Measurements from ENCODE around the gene CCS.

Gene CCS

DNA sequence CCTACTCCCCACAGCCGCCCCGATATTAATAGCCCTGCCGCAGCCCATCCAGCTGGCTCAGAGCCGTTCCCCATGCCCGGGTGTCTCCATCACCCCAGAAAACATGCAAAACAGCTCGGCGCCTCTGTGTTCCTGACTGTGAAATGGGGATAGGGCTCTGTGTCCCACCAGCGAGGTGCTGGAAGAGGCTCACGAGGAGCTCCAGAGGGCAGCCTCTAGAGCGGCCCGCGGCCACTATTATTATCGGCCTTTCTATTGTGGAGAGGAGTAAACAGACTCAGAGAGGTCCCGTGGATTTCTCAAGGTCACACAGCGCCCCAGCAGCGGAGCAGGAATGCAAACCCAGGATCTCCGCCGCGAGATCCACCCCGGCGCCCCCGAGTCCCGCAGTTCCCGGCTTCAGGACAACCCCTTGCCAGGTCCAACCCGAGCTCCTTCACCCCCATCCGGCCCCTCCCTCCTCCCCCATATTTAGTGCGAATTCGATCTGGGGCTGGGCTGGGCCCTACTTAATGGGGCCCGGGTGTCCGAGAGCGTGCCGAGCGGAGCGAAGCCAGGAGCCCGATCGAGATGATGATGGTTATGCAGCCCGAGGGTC, 46.5 kb upstream of the CCS start, which contains the start of gene ACTN3:
TSS of gene ACTN3 (plus strand) at position 536 of the 598 bp plus-strand sequence. CDS start at position 571, 35 bp downstream.
- POLR2A ChIA-PET = interaction anchor here (0.7 to 1.4 kb wide), 10 partner anchors 12 to 131 kb away, joined by 3 to 6 read pairs (median 4); partner anchors contain the start of genes CTSF, DPP3, RBM14 and RBM4B
- DNase-seq (ENCODE audit: extremely low spot score) = no peak
- TF ChIP-seq FOXM1 (IDR thresholded peaks at IDR 0.05; ENCODE audit: borderline replicate concordance) = peak; percentile 34; the same call in 1 of the 2 replicates
- no peak for TF ChIP-seq ZNF384 (IDR thresholded peaks at IDR 0.05)
- TF ChIP-seq HDGF (IDR thresholded peaks at IDR 0.05; ENCODE audit: borderline replicate concordance) = no peak
- TF ChIP-seq SP1 (IDR thresholded peaks at IDR 0.05) = no peak
- CTCF ChIA-PET = interaction anchor here (1.3 kb wide), 1 partner anchor 132 kb away, joined by 7 read pairs; no protein-coding TSS in a partner anchor

DNA sequence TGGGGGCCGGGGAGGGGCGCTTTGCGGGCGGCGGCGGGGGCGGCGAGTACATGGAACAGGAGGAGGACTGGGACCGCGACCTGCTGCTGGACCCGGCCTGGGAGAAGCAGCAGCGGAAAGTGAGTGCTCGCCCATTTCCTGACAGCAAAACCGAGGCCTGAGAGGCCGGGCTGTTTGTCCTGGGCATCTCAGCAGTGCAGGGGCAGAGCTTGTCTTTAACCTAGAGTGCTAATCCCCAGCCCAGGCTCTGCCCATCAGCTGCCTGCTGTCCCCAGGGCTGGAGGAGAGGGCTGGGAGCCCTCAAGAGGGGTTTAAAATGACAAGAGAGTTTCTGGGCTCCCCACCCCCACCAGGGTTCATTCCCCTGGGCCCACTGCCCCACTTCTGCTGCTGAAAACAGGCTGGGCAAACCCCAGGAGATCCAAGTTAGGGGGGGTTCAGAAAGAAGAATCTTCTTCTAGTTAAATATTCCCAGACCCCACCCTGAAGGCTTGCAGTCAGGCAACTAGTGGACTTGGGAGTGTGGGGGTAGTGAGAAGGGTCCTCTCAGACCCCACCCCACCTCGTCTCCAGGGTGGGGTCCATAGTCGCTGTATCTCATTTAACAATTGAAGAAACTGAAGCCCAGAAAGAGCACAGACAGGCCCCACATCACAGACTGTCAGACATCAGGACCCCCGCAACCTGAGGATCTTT, 45.9 kb upstream of the CCS start:
- DNase-seq (ENCODE audit: extremely low spot score) = no peak
- CTCF ChIA-PET = no interaction called here

DNA sequence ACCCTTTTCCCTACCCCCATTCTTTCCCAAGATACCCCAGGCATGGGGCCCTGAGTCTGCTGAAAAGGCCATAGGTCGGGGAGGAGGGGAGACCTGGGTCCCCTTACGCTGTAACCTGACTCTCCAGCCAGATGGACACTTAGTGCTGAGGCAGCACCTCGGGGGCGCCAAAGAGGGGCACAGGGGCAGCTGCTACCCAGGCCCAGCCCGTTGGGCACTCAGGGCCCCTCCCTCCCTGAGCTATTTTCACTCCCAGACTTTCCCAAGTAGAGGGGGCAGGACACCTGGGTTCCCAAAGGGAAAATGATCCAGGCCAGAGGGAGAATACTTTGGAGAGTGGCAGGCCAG, 45.3 kb upstream of the CCS start:
- CTCF ChIA-PET = no interaction called here
- POLR2A ChIA-PET = no interaction called here

More for the DNA sequence above, 45.9 kb upstream of the CCS start:
- POLR2A ChIA-PET = interaction anchor here (1.1 kb wide), 1 partner anchor 69 kb away, joined by 6 read pairs; the partner anchor contains the start of gene RBM14
- TF ChIP-seq HDGF (IDR thresholded peaks at IDR 0.05; ENCODE audit: borderline replicate concordance) (no peak), NFRKB (IDR thresholded peaks at IDR 0.05) (no peak), BHLHE40 (IDR thresholded peaks at IDR 0.05; ENCODE audit: borderline replicate concordance) (no peak), FOXK2 (IDR thresholded peaks at IDR 0.05) (no peak), SUZ12 (IDR thresholded peaks at IDR 0.05) (no peak)
- TF ChIP-seq, protein P1, sequence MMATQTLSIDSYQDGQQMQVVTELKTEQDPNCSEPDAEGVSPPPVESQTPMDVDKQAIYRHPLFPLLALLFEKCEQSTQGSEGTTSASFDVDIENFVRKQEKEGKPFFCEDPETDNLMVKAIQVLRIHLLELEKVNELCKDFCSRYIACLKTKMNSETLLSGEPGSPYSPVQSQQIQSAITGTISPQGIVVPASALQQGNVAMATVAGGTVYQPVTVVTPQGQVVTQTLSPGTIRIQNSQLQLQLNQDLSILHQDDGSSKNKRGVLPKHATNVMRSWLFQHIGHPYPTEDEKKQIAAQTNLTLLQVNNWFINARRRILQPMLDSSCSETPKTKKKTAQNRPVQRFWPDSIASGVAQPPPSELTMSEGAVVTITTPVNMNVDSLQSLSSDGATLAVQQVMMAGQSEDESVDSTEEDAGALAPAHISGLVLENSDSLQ (IDR thresholded peaks at IDR 0.05) = no peak

DNA sequence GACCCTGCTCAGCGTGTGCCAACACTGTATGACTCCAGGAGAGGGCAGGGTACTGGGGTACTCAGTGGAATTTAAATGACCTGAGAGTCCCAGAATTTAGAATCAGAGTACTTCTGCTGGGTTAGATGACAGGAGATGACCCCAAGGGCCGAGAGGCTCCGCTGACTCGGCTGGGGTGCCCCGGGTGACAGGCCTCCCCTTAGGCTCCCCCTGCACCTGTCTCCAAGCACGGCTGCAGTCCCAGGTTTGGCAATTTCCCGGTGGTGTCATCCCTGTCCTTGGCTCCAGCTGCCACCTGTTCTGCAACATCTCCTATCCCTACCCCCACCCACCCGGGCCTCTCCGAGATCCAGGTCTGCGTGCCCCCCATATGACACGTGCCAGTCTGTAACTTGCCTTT, 44.9 kb upstream of the CCS start:
- no peak for DNase-seq (ENCODE audit: extremely low spot score)
- TF ChIP-seq FOXK2 (IDR thresholded peaks at IDR 0.05) = no peak
- ChIA-PET CTCF (interaction anchor here (0.6 to 1.3 kb wide), 2 partner anchors 130 to 185 kb away, joined by 3 to 7 read pairs; no protein-coding TSS in a partner anchor), POLR2A (no interaction called here)

More for the DNA sequence above, 45.3 kb upstream of the CCS start:
- TF ChIP-seq FOXA1 (IDR thresholded peaks at IDR 0.05) (no peak), ELF4 (IDR thresholded peaks at IDR 0.05) (no peak), HDGF (IDR thresholded peaks at IDR 0.05; ENCODE audit: borderline replicate concordance) (no peak), TARDBP (IDR thresholded peaks at IDR 0.05) (no peak), LEF1 (IDR thresholded peaks at IDR 0.05; ENCODE audit: borderline replicate concordance) (no peak), FOXM1 (IDR thresholded peaks at IDR 0.05; ENCODE audit: borderline replicate concordance) (no peak), SP1 (IDR thresholded peaks at IDR 0.05) (no peak), NFRKB (IDR thresholded peaks at IDR 0.05) (no peak), BHLHE40 (IDR thresholded peaks at IDR 0.05; ENCODE audit: borderline replicate concordance) (no peak), FOXK2 (IDR thresholded peaks at IDR 0.05) (no peak), ARNT (IDR thresholded peaks at IDR 0.05) (no peak), CTBP1 (IDR thresholded peaks at IDR 0.05; ENCODE audit: borderline replicate concordance) (no peak), ZNF384 (IDR thresholded peaks at IDR 0.05) (no peak)
- TF ChIP-seq, protein P1 (IDR thresholded peaks at IDR 0.05) = no peak
- DNase-seq (ENCODE audit: extremely low spot score) = no peak

DNA sequence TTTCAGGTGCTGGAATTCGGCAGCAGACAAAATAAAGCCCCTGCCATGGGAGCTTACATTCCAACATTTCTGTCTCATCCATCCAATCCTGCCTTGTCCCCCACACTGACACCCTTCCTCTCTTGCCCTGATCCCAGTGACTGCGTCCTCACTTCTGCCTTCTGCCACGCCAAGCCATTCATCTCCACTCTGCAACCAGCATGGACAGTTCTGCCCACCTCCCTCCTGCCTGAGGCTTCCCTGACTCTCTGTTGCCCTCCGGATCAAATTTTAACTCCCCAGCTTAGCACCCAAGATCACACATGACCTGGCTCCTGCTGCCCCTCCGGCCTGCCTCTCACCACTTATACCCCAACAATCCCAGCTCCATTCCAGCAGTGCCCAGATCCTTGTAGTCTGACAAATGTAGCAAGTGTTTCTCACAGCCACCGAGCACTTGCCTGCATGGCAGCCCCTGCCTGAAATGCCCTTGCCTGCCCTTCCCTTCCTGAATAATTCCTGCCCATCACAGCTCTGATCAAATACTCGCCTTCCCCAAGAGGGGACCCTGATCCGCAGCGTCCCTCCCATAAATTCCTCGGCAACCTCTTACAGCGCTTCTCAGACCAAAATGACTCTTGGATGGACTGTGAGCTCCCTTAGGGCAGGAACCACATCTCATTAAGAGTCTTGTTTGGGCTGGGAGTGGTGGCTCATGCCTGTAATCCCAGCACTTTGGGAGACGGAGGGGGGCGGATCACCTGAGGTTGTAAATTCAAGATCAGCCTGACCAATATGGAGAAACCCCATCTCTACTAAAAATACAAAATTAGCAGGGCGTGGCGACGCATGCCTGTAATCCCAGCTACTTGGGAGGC, 44.0 kb upstream of the CCS start:
- ChIA-PET CTCF (interaction anchor here (0.6 to 1.3 kb wide), 3 partner anchors 130 to 535 kb away, joined by 3 to 7 read pairs (median 4); no protein-coding TSS in a partner anchor), POLR2A (interaction anchor here (1.4 to 1.8 kb wide), 2 partner anchors 12 to 44 kb away, joined by 3 read pairs; partner anchors contain the start of gene CCDC87)
- no peak for DNase-seq (ENCODE audit: extremely low spot score)
- TF ChIP-seq TARDBP (IDR thresholded peaks at IDR 0.05) = no peak
- TF ChIP-seq L3MBTL2 (conservative IDR thresholded peaks at IDR 0.05) = no peak
- no peak for TF ChIP-seq BHLHE40 (IDR thresholded peaks at IDR 0.05; ENCODE audit: borderline replicate concordance)
- TF ChIP-seq CTBP1 (IDR thresholded peaks at IDR 0.05; ENCODE audit: borderline replicate concordance) = no peak
- TF ChIP-seq ZNF384 (IDR thresholded peaks at IDR 0.05) = no peak
- TF ChIP-seq LEF1 (IDR thresholded peaks at IDR 0.05; ENCODE audit: borderline replicate concordance) = no peak
- TF ChIP-seq, protein P1 (IDR thresholded peaks at IDR 0.05) = no peak
- TF ChIP-seq NFRKB (IDR thresholded peaks at IDR 0.05) = no peak
- TF ChIP-seq FOXA1 (IDR thresholded peaks at IDR 0.05) = no peak
- TF ChIP-seq ARNT (IDR thresholded peaks at IDR 0.05) = no peak
- TF ChIP-seq ELF4 (IDR thresholded peaks at IDR 0.05) = no peak
- no peak for TF ChIP-seq FOXM1 (IDR thresholded peaks at IDR 0.05; ENCODE audit: borderline replicate concordance)
- TF ChIP-seq SUZ12 (IDR thresholded peaks at IDR 0.05) = no peak
- no peak for TF ChIP-seq HDGF (IDR thresholded peaks at IDR 0.05; ENCODE audit: borderline replicate concordance)
- no peak for TF ChIP-seq SP1 (IDR thresholded peaks at IDR 0.05)
- TF ChIP-seq FOXK2 (IDR thresholded peaks at IDR 0.05) = no peak
